ENCODE results near the gene CA7. TPM values are rescaled to one million over a fixed set of nuclear protein-coding genes. Genes with fewer than 3 reads are reported as not detected.

The CA7 gene
- polyA plus RNA-seq, 1 donor from 2014 or later: not detected

DNA sequence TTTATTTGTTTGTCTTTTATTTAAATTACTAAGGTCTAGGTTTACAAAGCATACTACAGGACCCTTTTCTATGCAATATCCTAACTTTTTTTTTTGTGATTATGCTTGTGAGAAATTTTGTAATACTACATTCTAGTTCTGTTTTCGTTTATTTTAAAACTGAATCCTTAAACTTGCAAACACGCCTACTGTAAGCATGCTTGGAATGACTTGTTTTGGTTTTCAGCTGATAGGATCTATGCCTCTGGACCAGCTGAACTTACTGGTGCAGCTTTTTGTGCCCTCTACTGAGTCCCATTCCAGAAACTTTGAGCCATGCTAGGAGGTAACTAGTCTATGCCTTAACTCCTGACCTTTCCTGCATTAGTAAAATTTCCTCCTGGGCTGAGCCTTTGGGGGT lies 42.1 kb downstream of the CA7 start:
- no peaks in the 10 kb centered on the region for H3K79me2 ChIP-seq (replicated peaks; ENCODE audit: insufficient read depth, low read length)
- no peak overlapping the region for H3K4me2 ChIP-seq (ENCODE audit: low read length)
- no peaks in the 10 kb centered on the region for H3K9me2 ChIP-seq (ENCODE audit: insufficient read depth, low read length)
- H3K27ac ChIP-seq (ENCODE audit: low read length): no peak overlapping the region
- no peaks in the 10 kb centered on the region for H3K36me3 ChIP-seq (ENCODE audit: insufficient read depth, low read length)
- H3K4me3 ChIP-seq (ENCODE audit: low read length): no peak overlapping the region
- no peak overlapping the region for H3K9ac ChIP-seq (ENCODE audit: low read length)
- TF ChIP-seq CTCF (IDR thresholded peaks at IDR 0.05; ENCODE audit: poor library complexity, severe bottlenecking) (no peak), EZH2 (IDR thresholded peaks at IDR 0.05; ENCODE audit: borderline replicate concordance, insufficient read depth, low read length, poor library complexity, severe bottlenecking) (no peak), POLR2AphosphoS5 (IDR thresholded peaks at IDR 0.05) (no peak), MXI1 (conservative IDR thresholded peaks at IDR 0.05; ENCODE audit: poor library complexity, severe bottlenecking) (no peak), RAD21 (conservative IDR thresholded peaks at IDR 0.05) (no peak), SMC3 (conservative IDR thresholded peaks at IDR 0.05; ENCODE audit: poor library complexity) (no peak), TAF1 (IDR thresholded peaks at IDR 0.05; ENCODE audit: low read depth) (no peak), EP300 (conservative IDR thresholded peaks at IDR 0.05; ENCODE audit: poor library complexity, severe bottlenecking) (no peak)
- TF ChIP-seq, protein P1, sequence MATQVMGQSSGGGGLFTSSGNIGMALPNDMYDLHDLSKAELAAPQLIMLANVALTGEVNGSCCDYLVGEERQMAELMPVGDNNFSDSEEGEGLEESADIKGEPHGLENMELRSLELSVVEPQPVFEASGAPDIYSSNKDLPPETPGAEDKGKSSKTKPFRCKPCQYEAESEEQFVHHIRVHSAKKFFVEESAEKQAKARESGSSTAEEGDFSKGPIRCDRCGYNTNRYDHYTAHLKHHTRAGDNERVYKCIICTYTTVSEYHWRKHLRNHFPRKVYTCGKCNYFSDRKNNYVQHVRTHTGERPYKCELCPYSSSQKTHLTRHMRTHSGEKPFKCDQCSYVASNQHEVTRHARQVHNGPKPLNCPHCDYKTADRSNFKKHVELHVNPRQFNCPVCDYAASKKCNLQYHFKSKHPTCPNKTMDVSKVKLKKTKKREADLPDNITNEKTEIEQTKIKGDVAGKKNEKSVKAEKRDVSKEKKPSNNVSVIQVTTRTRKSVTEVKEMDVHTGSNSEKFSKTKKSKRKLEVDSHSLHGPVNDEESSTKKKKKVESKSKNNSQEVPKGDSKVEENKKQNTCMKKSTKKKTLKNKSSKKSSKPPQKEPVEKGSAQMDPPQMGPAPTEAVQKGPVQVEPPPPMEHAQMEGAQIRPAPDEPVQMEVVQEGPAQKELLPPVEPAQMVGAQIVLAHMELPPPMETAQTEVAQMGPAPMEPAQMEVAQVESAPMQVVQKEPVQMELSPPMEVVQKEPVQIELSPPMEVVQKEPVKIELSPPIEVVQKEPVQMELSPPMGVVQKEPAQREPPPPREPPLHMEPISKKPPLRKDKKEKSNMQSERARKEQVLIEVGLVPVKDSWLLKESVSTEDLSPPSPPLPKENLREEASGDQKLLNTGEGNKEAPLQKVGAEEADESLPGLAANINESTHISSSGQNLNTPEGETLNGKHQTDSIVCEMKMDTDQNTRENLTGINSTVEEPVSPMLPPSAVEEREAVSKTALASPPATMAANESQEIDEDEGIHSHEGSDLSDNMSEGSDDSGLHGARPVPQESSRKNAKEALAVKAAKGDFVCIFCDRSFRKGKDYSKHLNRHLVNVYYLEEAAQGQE (IDR thresholded peaks at IDR 0.05; ENCODE audit: borderline replicate concordance): no peak
- H3F3A ChIP-seq (ENCODE audit: insufficient read depth, low read length, poor library complexity, severe bottlenecking): no peaks in the 10 kb centered on the region
- no peaks in the 10 kb centered on the region for H4K20me1 ChIP-seq (ENCODE audit: insufficient read depth)
- no peaks in the 10 kb centered on the region for H3K9me3 ChIP-seq (ENCODE audit: low read length)
- no peaks in the 10 kb centered on the region for H3K27me3 ChIP-seq (ENCODE audit: insufficient read depth, low read depth, low read length)
- H2AFZ ChIP-seq (ENCODE audit: low read depth, low read length): no peak overlapping the region

DNA sequence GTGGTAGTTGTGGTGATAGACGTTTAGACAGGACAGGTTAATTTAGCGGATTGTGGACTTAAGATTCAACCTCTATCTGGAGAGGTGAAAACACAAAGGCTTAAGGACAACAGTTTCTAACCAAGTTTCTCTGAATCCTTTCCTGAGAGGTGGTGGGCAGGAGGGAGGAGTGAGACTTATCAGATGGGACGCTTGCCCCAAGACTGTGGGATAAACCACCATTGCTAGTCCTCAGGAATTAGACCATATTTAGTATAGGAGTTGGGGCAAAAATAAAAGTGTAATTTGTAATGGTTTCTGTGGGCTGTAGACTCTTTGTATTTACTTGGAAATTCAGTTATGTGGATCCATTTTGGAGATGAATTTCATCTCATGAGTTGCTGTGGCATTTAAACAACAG lies 42.7 kb downstream of the CA7 start:
- Histone ChIP-seq H3K79me2 (replicated peaks; ENCODE audit: insufficient read depth, low read length) (no peaks in the 10 kb centered on the region), H3K4me3 (ENCODE audit: low read length) (no peak overlapping the region), H4K20me1 (ENCODE audit: insufficient read depth) (no peaks in the 10 kb centered on the region), H3K36me3 (ENCODE audit: insufficient read depth, low read length) (no peaks in the 10 kb centered on the region), H2AFZ (ENCODE audit: low read depth, low read length) (no peak overlapping the region), H3K9me2 (ENCODE audit: insufficient read depth, low read length) (no peaks in the 10 kb centered on the region), H3K27me3 (ENCODE audit: insufficient read depth, low read depth, low read length) (no peaks in the 10 kb centered on the region), H3K4me2 (ENCODE audit: low read length) (no peak overlapping the region), H3K9ac (ENCODE audit: low read length) (no peak overlapping the region), H3F3A (ENCODE audit: insufficient read depth, low read length, poor library complexity, severe bottlenecking) (no peaks in the 10 kb centered on the region), H3K9me3 (ENCODE audit: low read length) (no peaks in the 10 kb centered on the region), H3K27ac (ENCODE audit: low read length) (no peak overlapping the region)
- no peak for TF ChIP-seq CTCF (IDR thresholded peaks at IDR 0.05; ENCODE audit: poor library complexity, severe bottlenecking)
- TF ChIP-seq EP300 (conservative IDR thresholded peaks at IDR 0.05; ENCODE audit: poor library complexity, severe bottlenecking): no peak
- TF ChIP-seq, protein P1 (IDR thresholded peaks at IDR 0.05; ENCODE audit: borderline replicate concordance): no peak
- TF ChIP-seq RAD21 (conservative IDR thresholded peaks at IDR 0.05): no peak
- no peak for TF ChIP-seq SMC3 (conservative IDR thresholded peaks at IDR 0.05; ENCODE audit: poor library complexity)
- TF ChIP-seq TAF1 (IDR thresholded peaks at IDR 0.05; ENCODE audit: low read depth): no peak
